22Rv1 (cell line): ENCODE data around the gene ZNF738.
"Not testable (repeated sequence)": the region's sequence is repeated elsewhere in the genome, so short reads cannot be mapped to it uniquely, and the experiment has no call there.

Source experiments
- H3K27ac ChIP-seq: fragments of 450-650 bp; 2 replicates; pipeline ENCODE4 v1.5.1; 2017
- CTCF ChIP-seq: fragments of 450-650 bp; IDR thresholded peaks from 2 replicates; pipeline ENCODE4 v1.5.1; 2017; ENCODE audit warnings: mild to moderate bottlenecking
- ZFX ChIP-seq: fragments of 450-650 bp; IDR thresholded peaks from 2 replicates; pipeline ENCODE4 v1.6.1; 2017; ENCODE audit warnings: antibody characterized with exemption, borderline replicate concordance

Gene ZNF738

GRCh38 chr19:21326169-21326568, 32.6 kb upstream of the ZNF738 start:
- TF ChIP-seq CTCF = no peak
- no peak for TF ChIP-seq ZFX
- no peak overlapping the region for H3K27ac ChIP-seq

GRCh38 chr19:21328406-21328805, 30.4 kb upstream of the ZNF738 start:
- H3K27ac ChIP-seq = peak overlapping the region; percentile 94
- TF ChIP-seq ZFX (no peak), CTCF (no peak)

- H3K27ac ChIP-seq = peak within 1 kb of the TSS; percentile 94
Measured at GRCh38 chr19:21328885-21329605, 29.8 kb upstream of the ZNF738 start, which contains the start of gene ZNF708. ZNF708 (minus strand) TSS chr19:21329410; CDS start chr19:21329212, 198 bp downstream.

GRCh38 chr19:21335721-21336120, 23.1 kb upstream of the ZNF738 start:
- TF ChIP-seq CTCF = no peak
- TF ChIP-seq ZFX = no peak
- no peak overlapping the region for H3K27ac ChIP-seq

More at GRCh38 chr19:21328885-21329605, 29.8 kb upstream of the ZNF738 start, which contains the start of gene ZNF708:
- no peak for TF ChIP-seq CTCF
- TF ChIP-seq ZFX = no peak

- not testable (repeated sequence) for H3K27ac ChIP-seq
Measured at GRCh38 chr19:21344841-21345240, 14.0 kb upstream of the ZNF738 start.

GRCh38 chr19:21352830-21353229, 6.0 kb upstream of the ZNF738 start:
- no peak overlapping the region for H3K27ac ChIP-seq
- TF ChIP-seq ZFX = no peak
- TF ChIP-seq CTCF = no peak

- no peak overlapping the region for H3K27ac ChIP-seq
- TF ChIP-seq ZFX (no peak), CTCF (no peak)
Measured at GRCh38 chr19:21362291-21362690, 3.5 kb downstream of the ZNF738 start.
